HepG2 (cell line): ENCODE results near the gene C16orf86. TPM values are rescaled to one million over a fixed set of nuclear protein-coding genes. Genes with fewer than 3 reads are reported as not detected.

ENCODE experiments used
- ATAC-seq: fragments of 200-7000 bp; cut with Tn5 transposase; 3 replicates; pipeline ENCODE4 v1.9.1; 2020; ENCODE audit warnings: mild to moderate bottlenecking, moderate library complexity
- BruUV-seq: library from RNA; stranded (reverse); fragments of 400-500 nt; replicated peaks from 2 replicates; lab custom pipeline; 2021; lab: Mats Ljungman, UMichigan
- CTCF ChIA-PET: fragments of 300-600 bp; formaldehyde crosslinking; extraction: SDS; loops from one replicate; lab custom pipeline; 2021; ENCODE audit warnings: low total read pairs, inconsistent platforms, low intra/inter-chr PET ratio; lab: Yijun Ruan, JAX
- POLR2A ChIA-PET: fragments of 350-600 bp; sonication (Branson Sonifier 250); formaldehyde crosslinking; loops from one replicate; lab custom pipeline; 2020; ENCODE audit warnings: antibody characterized with exemption, inconsistent platforms; lab: Yijun Ruan, JAX
- DNase-seq: peaks from one replicate; pipeline ENCODE4 v3.0.0-alpha.2; 2015; ENCODE audit warnings: low spot score
- FAIRE-seq: peaks from 3 replicates; lab custom pipeline; 2011; peaks lifted over from hg19 to GRCh38; lab: Jason Lieb, UNC
- H2AFZ ChIP-seq: one replicate; pipeline ENCODE4 v1.6.1; 2011; ENCODE audit warnings: low read length, inconsistent platforms
- H3K27ac ChIP-seq: fragments of 300-600 bp; 3 replicates; pipeline ENCODE4 v1.8.0; 2011; ENCODE audit warnings: mixed run types, mild to moderate bottlenecking, mixed read lengths, low read length, inconsistent platforms; ENCODE audit not compliant: insufficient read depth; ENCODE audit errors: extremely low read length
- H3K27me3 ChIP-seq, 2 experiments: fragments of 200-600 bp in 1 of 2; 2 replicates in 1 of 2; 3 replicates in 1 of 2; pipeline versions ENCODE4 v1.6.0 to v1.8.0; 2011; ENCODE audit warnings: low read length in 2 of 2, mild to moderate bottlenecking in 2 of 2, moderate library complexity in 2 of 2, inconsistent platforms in 1 of 2; ENCODE audit not compliant: insufficient read depth in 2 of 2, control insufficient read depth in 1 of 2
- H3K36me3 ChIP-seq, 2 experiments: fragments of 200-600 bp in 1 of 2; replicated peaks in 1 of 2; 2 replicates in 1 of 2; 3 replicates in 1 of 2; pipeline versions ENCODE4 v1.5.1 to v1.8.0; 2011; ENCODE audit warnings: low read length in 2 of 2, inconsistent platforms in 1 of 2; ENCODE audit not compliant: insufficient read depth in 2 of 2, control insufficient read depth in 1 of 2
- H3K4me1 ChIP-seq: 2 replicates; pipeline ENCODE4 v1.5.1; 2012; ENCODE audit warnings: low read length, inconsistent platforms; ENCODE audit not compliant: insufficient read depth
- H3K4me2 ChIP-seq: 2 replicates; pipeline ENCODE4 v1.6.0; 2011; ENCODE audit warnings: low read depth, low read length, inconsistent platforms
- H3K4me3 ChIP-seq, 3 experiments: fragments of 200-600 bp in 1 of 3; sonication (generic), shearing (Covaris generic) in 1 of 3; replicated peaks in 1 of 3; 2 replicates each; pipeline ENCODE4 v1.5.1; 2011 to 2016; ENCODE audit warnings: low read length in 3 of 3, inconsistent platforms in 2 of 3, low read depth in 2 of 3, mild to moderate bottlenecking in 2 of 3, control low read depth in 1 of 3, mixed read lengths in 1 of 3; ENCODE audit not compliant: insufficient read depth in 1 of 3
- H3K79me2 ChIP-seq: one replicate; pipeline ENCODE4 v1.6.1; 2011; ENCODE audit warnings: low read length, inconsistent platforms; ENCODE audit not compliant: insufficient read depth
- H3K9ac ChIP-seq: 2 replicates; pipeline ENCODE4 v1.6.0; 2011; ENCODE audit warnings: mild to moderate bottlenecking, low read depth, low read length, inconsistent platforms; ENCODE audit not compliant: insufficient read depth
- H3K9me3 ChIP-seq: 2 replicates; pipeline ENCODE4 v1.5.1; 2012; ENCODE audit warnings: mild to moderate bottlenecking, low read length
- H4K20me1 ChIP-seq: 2 replicates; pipeline ENCODE4 v1.6.0; 2011; ENCODE audit warnings: inconsistent platforms, mild to moderate bottlenecking, low read length, moderate library complexity; ENCODE audit not compliant: insufficient read depth
- CEBPB ChIP-seq: IDR thresholded peaks from 2 replicates; pipeline ENCODE4 v1.6.1; 2011; ENCODE audit warnings: low read depth, low read length, improper control_type of control experiment, borderline replicate concordance
- PBX3 ChIP-seq: sonication (generic); formaldehyde crosslinking; IDR thresholded peaks from 2 replicates; pipeline ENCODE4 v1.8.1; 2023; ENCODE audit warnings: missing genetic modification reagents, inconsistent platforms, borderline replicate concordance
- ZNF34 ChIP-seq: sonication (generic); formaldehyde crosslinking; IDR thresholded peaks from 2 replicates; pipeline ENCODE4 v1.4.0; 2020; ENCODE audit warnings: mild to moderate bottlenecking, missing genetic modification reagents, borderline replicate concordance
- WGBS: methylation state at CpG from one replicate; pipeline ENCODE4 v1.1.6; 2017; ENCODE audit warnings: low lambda C conversion rate; 5-methylcytosine and 5-hydroxymethylcytosine counted together
- in situ Hi-C: cut with HindIII; loops from 2 replicates; pipeline ENCODE4 v1.10.0; 2017; ENCODE audit warnings: low pct_unique_long_range_greater_than_20kb; ENCODE audit not compliant: extremely low pct_ligation_motif_present
- intact Hi-C: fragments of 100-400 bp; cut with micrococcal nuclease; formaldehyde crosslinking; loops from one replicate; pipeline ENCODE4 v1.10.0; 2022; ENCODE audit not compliant: unreplicated experiment
- polyA plus RNA-seq, 8 experiments: library from polyadenylated mRNA; depleted of rRNA in 3 of 8; stranded (reverse) in 7 of 8; unstranded in 1 of 8; fragments of >200 nt; fragmentation: Illumina TruSeq in 4 of 8; extraction: Trizol in 4 of 8; gene quantifications; 2 replicates each; pipeline versions ENCODE4 v1.2.1 to v1.2.3, GENCODE V29; 2011 to 2016; ENCODE audit warnings: low read depth in 4 of 8, missing spikeins in 1 of 8, mixed read lengths in 1 of 8; ENCODE audit not compliant: insufficient read depth in 1 of 8
- total RNA-seq, 5 experiments: library from RNA; depleted of rRNA; stranded (reverse); fragments of >200 nt; fragmentation: Illumina TruSeq; extraction: Trizol; gene quantifications; 2 replicates each; pipeline ENCODE4 v1.2.3, GENCODE V29; 2016; ENCODE audit warnings: low read depth in 1 of 5

Gene C16orf86
- total and polyA plus RNA-seq, 2 of the 13 experiments (the other 11 are each of a cell fraction or from before 2014, with no cell fraction given): 1.5 to 3.1 TPM

- Histone ChIP-seq H3K4me2 (no peak overlapping the region), H3K79me2 (peaks cover 40% of the 10 kb centered on the region), H3K9ac (no peak overlapping the region), H3K4me3 (no peak overlapping the region), H3K27me3 (no peaks in the 10 kb centered on the region), H3K9me3 (no peaks in the 10 kb centered on the region), H2AFZ (no peak overlapping the region), H3K36me3 (no peaks in the 10 kb centered on the region; a peak in 2 of 5 replicates), H3K27ac (no peak overlapping the region), H4K20me1 (no peaks in the 10 kb centered on the region), H3K4me1 (peaks cover 19% of the 10 kb centered on the region)
- no peak for ATAC-seq
- TF ChIP-seq PBX3 (CRISPR knock-in tag): no peak
- no peak for DNase-seq
- CTCF ChIA-PET: no interaction called here
- intact Hi-C loops: no loop called here
- no TSS peak for BruUV-seq
- no peak for FAIRE-seq
- 98% methylated on average over 6 of the region's 6 CpGs for WGBS
- POLR2A ChIA-PET: no interaction called here
- in situ Hi-C loops: no loop called here
Observed at GRCh38 chr16:67710607-67711006, 44.0 kb downstream of the C16orf86 start.

- no peak for DNase-seq
- ChIA-PET POLR2A (no interaction called here), CTCF (no interaction called here)
- no peaks in the 10 kb centered on the region for H4K20me1 ChIP-seq
- no peak for ATAC-seq
- no peak overlapping the region for H2AFZ ChIP-seq
- no peaks in the 10 kb centered on the region for H3K36me3 ChIP-seq
- H3K27me3 ChIP-seq: no peaks in the 10 kb centered on the region; a peak in 1 of 5 replicates
- FAIRE-seq: no peak
- no TSS peak for BruUV-seq
- H3K4me2 ChIP-seq: no peak overlapping the region
- WGBS: 92% methylated on average over 5 of the region's 5 CpGs
- peaks cover 47% of the 10 kb centered on the region for H3K4me1 ChIP-seq
- intact Hi-C loops (no loop called here), in situ Hi-C loops (no loop called here)
- no peak overlapping the region for H3K27ac ChIP-seq
- peaks cover 55% of the 10 kb centered on the region for H3K79me2 ChIP-seq
- H3K9me3 ChIP-seq: no peaks in the 10 kb centered on the region
- H3K9ac ChIP-seq: no peak overlapping the region
- H3K4me3 ChIP-seq: no peak overlapping the region
- TF ChIP-seq ZNF34 (CRISPR knock-in tag) (no peak), CEBPB (peak; percentile 81)
Observed at GRCh38 chr16:67713647-67714273, 47.1 kb downstream of the C16orf86 start.
